ENCODE data around the gene DCAF12L1.

DNA sequence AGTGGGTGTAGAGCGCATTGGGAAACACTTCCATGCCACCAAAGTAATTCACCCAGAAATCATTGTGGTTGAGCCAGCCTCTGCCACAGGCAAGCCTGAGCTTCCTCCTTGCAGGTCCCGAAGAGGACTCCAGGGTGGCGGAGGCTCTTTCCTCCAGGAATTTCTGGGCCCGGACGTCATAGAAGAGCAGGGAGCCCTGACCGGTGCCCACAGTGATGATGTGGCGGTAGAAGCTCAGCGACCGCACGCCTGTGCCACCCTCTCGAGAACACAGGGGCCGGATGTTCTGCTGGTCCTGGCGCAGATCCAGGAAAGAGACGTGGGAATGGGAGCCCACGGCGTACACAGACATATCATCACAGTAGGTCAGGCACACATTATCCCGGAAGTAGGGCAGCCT lies 1.3 kb downstream of the DCAF12L1 start:
- TF ChIP-seq EGR1 (IDR thresholded peaks at IDR 0.05; ENCODE audit: low read depth in 2 of 2) (no peak), SP1 (IDR thresholded peaks at IDR 0.05) (no peak)
- TF ChIP-seq, protein P1, sequence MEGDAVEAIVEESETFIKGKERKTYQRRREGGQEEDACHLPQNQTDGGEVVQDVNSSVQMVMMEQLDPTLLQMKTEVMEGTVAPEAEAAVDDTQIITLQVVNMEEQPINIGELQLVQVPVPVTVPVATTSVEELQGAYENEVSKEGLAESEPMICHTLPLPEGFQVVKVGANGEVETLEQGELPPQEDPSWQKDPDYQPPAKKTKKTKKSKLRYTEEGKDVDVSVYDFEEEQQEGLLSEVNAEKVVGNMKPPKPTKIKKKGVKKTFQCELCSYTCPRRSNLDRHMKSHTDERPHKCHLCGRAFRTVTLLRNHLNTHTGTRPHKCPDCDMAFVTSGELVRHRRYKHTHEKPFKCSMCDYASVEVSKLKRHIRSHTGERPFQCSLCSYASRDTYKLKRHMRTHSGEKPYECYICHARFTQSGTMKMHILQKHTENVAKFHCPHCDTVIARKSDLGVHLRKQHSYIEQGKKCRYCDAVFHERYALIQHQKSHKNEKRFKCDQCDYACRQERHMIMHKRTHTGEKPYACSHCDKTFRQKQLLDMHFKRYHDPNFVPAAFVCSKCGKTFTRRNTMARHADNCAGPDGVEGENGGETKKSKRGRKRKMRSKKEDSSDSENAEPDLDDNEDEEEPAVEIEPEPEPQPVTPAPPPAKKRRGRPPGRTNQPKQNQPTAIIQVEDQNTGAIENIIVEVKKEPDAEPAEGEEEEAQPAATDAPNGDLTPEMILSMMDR (IDR thresholded peaks at IDR 0.05; ENCODE audit: low read depth, low read length, missing input control), result no peak

Measured in liver (tissue), 3 donors.